NCI-H748 (cell line): ENCODE results near the gene KRT7.

ENCODE experiments used
- DNase-seq: peaks from one replicate; lab custom pipeline; 2025; ENCODE audit not compliant: unreplicated experiment; lab: John Stamatoyannopoulos, UW

KRT7 gene

DNA sequence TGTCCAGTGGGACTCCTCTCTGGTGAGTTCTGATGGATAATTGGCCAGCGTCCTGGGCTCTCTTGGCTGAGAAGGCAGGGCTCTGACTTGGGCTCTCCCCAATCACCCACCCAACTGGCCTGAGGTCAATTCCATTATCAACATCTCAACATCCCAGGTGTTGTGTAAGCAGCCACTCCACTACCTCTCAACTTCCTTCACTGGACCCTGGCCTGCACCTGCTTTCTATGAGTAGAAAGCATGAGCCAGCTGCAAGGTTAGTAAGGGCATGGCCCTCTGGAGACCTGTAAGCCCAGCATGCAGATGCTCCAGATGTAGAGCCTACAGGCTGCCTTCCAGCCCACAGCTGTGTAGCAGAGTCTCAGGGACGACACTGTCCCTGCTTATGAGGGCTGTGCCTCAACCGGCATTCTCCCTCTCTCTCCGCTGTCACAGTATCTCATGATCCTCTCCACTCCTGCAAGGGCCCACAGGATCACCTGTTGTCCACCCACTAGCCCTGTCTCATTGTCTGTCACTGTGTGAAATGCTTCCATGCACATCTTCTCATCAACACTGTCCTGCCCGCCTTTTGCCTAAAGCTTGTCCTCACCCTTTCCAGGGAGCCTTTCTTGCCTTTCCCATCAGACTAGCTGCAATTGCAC lies 63.7 kb downstream of the KRT7 start:
- no peak for DNase-seq
